Kidney (tissue), 14 donors: ENCODE results near the gene PEA15. TPM values are rescaled to one million over a fixed set of nuclear protein-coding genes. Genes with fewer than 3 reads are reported as not detected.

Experiments
- DNase-seq, 5 donors: peaks; one replicate each; pipeline ENCODE4 v3.0.0-alpha.2; 2013 to 2020
- FAIRE-seq: peaks from 2 replicates; lab custom pipeline; 2012; peaks lifted over from hg19 to GRCh38; lab: Jason Lieb, UNC
- H3K27ac ChIP-seq, 2 donors: one replicate each; pipeline ENCODE4 v1.7.0; 2013; ENCODE audit warnings: low read depth in 2 of 2, low read length in 2 of 2, inconsistent platforms in 1 of 2
- H3K27me3 ChIP-seq: one replicate; pipeline ENCODE4 v1.7.1; 2013; ENCODE audit warnings: low read length, inconsistent platforms; ENCODE audit not compliant: control insufficient read depth, insufficient read depth
- H3K36me3 ChIP-seq, 3 donors: one replicate each; pipeline versions ENCODE4 v1.7.0 to v1.7.1; 2013; ENCODE audit warnings: low read length in 3 of 3, control low read depth in 1 of 3, inconsistent platforms in 1 of 3; ENCODE audit not compliant: insufficient read depth in 3 of 3, control insufficient read depth in 2 of 3
- H3K4me1 ChIP-seq, 3 donors: one replicate each; pipeline versions ENCODE4 v1.7.0 to v1.7.1; 2013; ENCODE audit warnings: low read length in 3 of 3, inconsistent platforms in 1 of 3, low read depth in 1 of 3; ENCODE audit not compliant: control insufficient read depth in 2 of 3, insufficient read depth in 2 of 3
- H3K4me3 ChIP-seq, 3 donors: one replicate each; pipeline versions ENCODE4 v1.7.0 to v1.8.1; 2013; ENCODE audit warnings: low read length in 3 of 3, control low read depth in 1 of 3, inconsistent platforms in 1 of 3
- H3K9ac ChIP-seq, 3 donors: one replicate each; pipeline versions ENCODE4 v1.7.0 to v1.7.1; 2013; ENCODE audit warnings: low read length in 3 of 3, control low read depth in 1 of 3, inconsistent platforms in 1 of 3
- H3K9me3 ChIP-seq, 3 donors: one replicate each; pipeline versions ENCODE4 v1.7.0 to v1.7.1; 2013; ENCODE audit warnings: low read length in 3 of 3, control low read depth in 1 of 3, inconsistent platforms in 1 of 3; ENCODE audit not compliant: control insufficient read depth in 2 of 3, insufficient read depth in 1 of 3
- CTCF ChIP-seq: IDR thresholded peaks from 3 replicates; pipeline ENCODE4 v1.5.1; 2012; ENCODE audit warnings: mild to moderate bottlenecking, moderate library complexity, borderline replicate concordance; ENCODE audit not compliant: insufficient read depth; ENCODE audit errors: extremely low read depth
- intact Hi-C: fragments of 100-400 bp; cut with DNase I; formaldehyde crosslinking; loops from one replicate; pipeline ENCODE4 v1.11.1; 2022
- polyA plus RNA-seq: library from polyadenylated mRNA; stranded (reverse); fragments of 350-450 nt; fragmentation: Illumina TruSeq; extraction: RNeasy Lipid Tissue Mini Kit (QIAGEN cat#74804); gene quantifications from one replicate; pipeline ENCODE4 v1.2.3, GENCODE V29; 2014; ENCODE audit warnings: low read depth, low replicate concordance; ENCODE audit not compliant: insufficient read depth
- total RNA-seq: library from RNA; stranded (reverse); fragmentation: NEBNext Ultra II Directional; extraction: Animal tissue kit (Norgen Biotek cat#: 25700); gene quantifications from one replicate; pipeline ENCODE4 v1.2.1, GENCODE V29; 2021
- donor health status: control.
- donor health status: control.
- donor health status: control.
- donor health status: control.
- donor health status: control.
- donor health status: DM: yes; HTN: yes; CAD: no.
- donor health status: Normal renal cell carcinoma (clear cell type).

The PEA15 gene
- total and polyA plus RNA-seq, 2 donors from 2014 or later, result 112 to 143 TPM

- H3K27ac ChIP-seq, result no peak overlapping the region
- DNase-seq (no peak), FAIRE-seq (no peak)
- H3K27me3 ChIP-seq, result no peaks in the 10 kb centered on the region
- no peaks in the 10 kb centered on the region for H3K9me3 ChIP-seq
- H3K4me3 ChIP-seq, result no peak overlapping the region
- H3K4me1 ChIP-seq, result no peaks in the 10 kb centered on the region
- TF ChIP-seq CTCF, result no peak
- no peaks in the 10 kb centered on the region for H3K36me3 ChIP-seq
- H3K9ac ChIP-seq, result no peak overlapping the region
- intact Hi-C loops, result no loop called here
These were observed 28.0 kb upstream of the PEA15 start for GRCh38 chr1:160177231-160177630.

DNA sequence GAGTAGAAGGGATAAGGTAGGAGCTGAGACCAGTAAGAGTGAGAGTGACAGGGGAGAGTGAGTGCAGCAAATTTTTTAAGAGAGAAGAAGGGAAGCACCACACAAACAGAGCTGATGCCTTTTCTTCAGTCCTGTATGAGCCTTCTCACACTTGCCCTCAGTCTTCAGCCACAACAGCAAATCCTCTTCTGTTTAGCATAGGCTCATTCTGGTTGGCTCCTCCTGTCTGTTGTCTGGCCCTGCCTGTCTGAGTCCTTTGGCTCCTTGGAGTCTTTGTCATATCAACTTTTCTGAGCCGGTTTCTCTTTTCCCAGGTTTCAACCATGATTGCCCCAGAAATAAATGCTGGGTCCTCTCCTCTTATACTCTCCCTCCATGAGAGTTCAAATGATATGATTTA lies 27.5 kb upstream of the PEA15 start:
- FAIRE-seq (no peak), DNase-seq (no peak)
- no peak for TF ChIP-seq CTCF
- Histone ChIP-seq H3K27me3 (no peaks in the 10 kb centered on the region), H3K36me3 (no peaks in the 10 kb centered on the region), H3K4me3 (no peak overlapping the region), H3K9ac (no peak overlapping the region), H3K9me3 (no peaks in the 10 kb centered on the region), H3K27ac (no peak overlapping the region), H3K4me1 (no peaks in the 10 kb centered on the region)
- intact Hi-C loops, result no loop called here

DNA sequence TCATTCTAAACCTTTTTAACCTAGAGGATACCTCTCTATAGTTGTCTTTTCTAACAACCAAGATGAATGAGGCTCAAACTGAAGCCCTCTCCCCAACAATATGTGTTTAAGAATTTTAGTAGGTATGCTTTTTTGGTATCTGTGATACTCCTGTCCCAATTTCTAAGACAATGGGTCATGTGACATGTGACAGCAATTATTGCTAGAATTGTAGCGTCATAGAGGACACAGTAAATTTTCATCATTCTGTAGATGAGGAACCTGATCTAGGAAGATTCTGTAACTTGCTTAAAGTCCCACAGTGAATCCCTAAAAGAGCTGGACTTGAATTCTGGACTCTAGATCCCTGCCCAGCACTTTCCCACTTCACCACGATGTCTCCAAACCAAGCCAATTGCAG lies 26.5 kb upstream of the PEA15 start:
- intact Hi-C loops, result no loop called here
- no peak for TF ChIP-seq CTCF
- no peaks in the 10 kb centered on the region for H3K4me1 ChIP-seq
- no peaks in the 10 kb centered on the region for H3K27me3 ChIP-seq
- no peaks in the 10 kb centered on the region for H3K9me3 ChIP-seq
- H3K27ac ChIP-seq, result no peak overlapping the region
- FAIRE-seq, result no peak
- DNase-seq, result no peak
- no peak overlapping the region for H3K4me3 ChIP-seq
- no peak overlapping the region for H3K9ac ChIP-seq
- H3K36me3 ChIP-seq, result no peaks in the 10 kb centered on the region

DNA sequence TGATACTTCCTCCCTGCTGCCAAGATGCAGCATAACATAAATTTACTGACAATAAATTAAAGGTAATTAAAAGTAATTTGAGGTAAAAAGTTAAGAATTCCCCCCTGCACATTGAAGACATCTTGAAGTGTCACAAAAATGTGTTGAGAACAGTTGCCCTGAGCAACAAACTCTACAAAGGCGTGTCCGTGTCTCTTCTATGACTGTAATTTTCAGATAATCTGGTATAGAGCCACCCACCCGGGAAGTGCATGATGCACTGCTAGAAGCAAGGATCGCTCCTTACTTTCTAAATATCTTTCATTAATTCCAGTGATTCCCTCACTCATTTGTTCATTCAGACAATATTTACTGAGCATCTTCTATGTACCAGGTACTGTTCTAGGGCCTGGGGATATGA lies 25.8 kb upstream of the PEA15 start:
- DNase-seq, result no peak
- no peaks in the 10 kb centered on the region for H3K4me1 ChIP-seq
- no peak for TF ChIP-seq CTCF
- H3K9me3 ChIP-seq, result no peaks in the 10 kb centered on the region
- H3K27ac ChIP-seq, result no peak overlapping the region
- H3K9ac ChIP-seq, result no peak overlapping the region
- no peak for FAIRE-seq
- no peak overlapping the region for H3K4me3 ChIP-seq
- intact Hi-C loops, result no loop called here
- no peaks in the 10 kb centered on the region for H3K36me3 ChIP-seq
- H3K27me3 ChIP-seq, result no peaks in the 10 kb centered on the region
